Upper lobe of left lung (tissue), 4 donors: Measurements from ENCODE around the gene SPG7.

Source experiments
- CTCF ChIP-seq, 6 experiments: fragments of 450-650 bp in 4 of 6; fragments of 200-600 bp in 2 of 6; sonication (generic) in 2 of 6; IDR thresholded peaks; one replicate each; pipeline ENCODE4 v1.5.1; 2016 to 2019; ENCODE audit warnings: antibody characterized with exemption in 6 of 6
- POLR2A ChIP-seq, 4 donors: fragments of 450-650 bp; IDR thresholded peaks; one replicate each; pipeline ENCODE4 v1.5.1; 2016 to 2017; ENCODE audit warnings: antibody characterized with exemption in 4 of 4, mild to moderate bottlenecking in 2 of 4

- TF ChIP-seq CTCF (IDR thresholded peaks at IDR 0.05), result no peak
- no peak for TF ChIP-seq POLR2A (IDR thresholded peaks at IDR 0.05)
Observed at GRCh38 chr16:89577055-89577759, 69.0 kb downstream of the SPG7 start.
